A673 (cell line): ENCODE results near the gene PARVB.
"Not testable (repeated sequence)": the region's sequence is repeated elsewhere in the genome, so short reads cannot be mapped to it uniquely, and the experiment has no call there.

Experiments
- CTCF ChIP-seq: fragments of 300-800, 200-600 bp; sonication (generic); conservative IDR thresholded peaks from 2 replicates; pipeline ENCODE4 v1.5.1; 2017; ENCODE audit warnings: low read depth, mild to moderate bottlenecking, antibody characterized with exemption, low read length, moderate library complexity, mixed read lengths
- EZH2 ChIP-seq: fragments of 200-600 bp; sonication (generic); IDR thresholded peaks from 2 replicates; pipeline ENCODE4 v1.6.1; 2017; ENCODE audit warnings: borderline replicate concordance, low read depth, mild to moderate bottlenecking, mixed read lengths, antibody characterized with exemption, low read length; ENCODE audit not compliant: poor library complexity, severe bottlenecking

GRCh38 chr22:44110656-44111055 is 86.6 kb downstream of the PARVB start:
- TF ChIP-seq CTCF, EZH2: not testable (repeated sequence)
